ENCODE results near the gene ACSL6. TPM values are rescaled to one million over a fixed set of nuclear protein-coding genes. Genes with fewer than 3 reads are reported as not detected.

The ACSL6 gene
- total RNA-seq, 1 experiment from 2014 or later, result 4.8 TPM

Other genes with a start within 250 kb of the ACSL6 start
- gene FNIP1, start 214.6 kb downstream of the ACSL6 start, total RNA-seq (2021), result 17.2 to 20.0 TPM (median 19.0 TPM) in 3 replicates
- gene MEIKIN, start 66.0 kb downstream of the ACSL6 start, total RNA-seq (2021), result not detected in 3 replicates
- not detected in 3 replicates for gene IL3, start 49.0 kb upstream of the ACSL6 start, total RNA-seq (2021)
- 0.25 TPM in 1 of 3 replicates, not detected in the others for gene CSF2, start 62.1 kb upstream of the ACSL6 start, total RNA-seq (2021)
- gene P4HA2, start 216.2 kb upstream of the ACSL6 start, total RNA-seq (2021), result 15.1 to 19.0 TPM (median 17.8 TPM) in 3 replicates
- 10.6 to 15.2 TPM (median 11.4 TPM) in 3 replicates for gene PDLIM4, start 246.0 kb upstream of the ACSL6 start, total RNA-seq (2021)